Measurements from ENCODE around the gene RANBP17.
"Not testable (repeated sequence)": the region's sequence is repeated elsewhere in the genome, so short reads cannot be mapped to it uniquely, and the experiment has no call there.

RANBP17 gene

DNA sequence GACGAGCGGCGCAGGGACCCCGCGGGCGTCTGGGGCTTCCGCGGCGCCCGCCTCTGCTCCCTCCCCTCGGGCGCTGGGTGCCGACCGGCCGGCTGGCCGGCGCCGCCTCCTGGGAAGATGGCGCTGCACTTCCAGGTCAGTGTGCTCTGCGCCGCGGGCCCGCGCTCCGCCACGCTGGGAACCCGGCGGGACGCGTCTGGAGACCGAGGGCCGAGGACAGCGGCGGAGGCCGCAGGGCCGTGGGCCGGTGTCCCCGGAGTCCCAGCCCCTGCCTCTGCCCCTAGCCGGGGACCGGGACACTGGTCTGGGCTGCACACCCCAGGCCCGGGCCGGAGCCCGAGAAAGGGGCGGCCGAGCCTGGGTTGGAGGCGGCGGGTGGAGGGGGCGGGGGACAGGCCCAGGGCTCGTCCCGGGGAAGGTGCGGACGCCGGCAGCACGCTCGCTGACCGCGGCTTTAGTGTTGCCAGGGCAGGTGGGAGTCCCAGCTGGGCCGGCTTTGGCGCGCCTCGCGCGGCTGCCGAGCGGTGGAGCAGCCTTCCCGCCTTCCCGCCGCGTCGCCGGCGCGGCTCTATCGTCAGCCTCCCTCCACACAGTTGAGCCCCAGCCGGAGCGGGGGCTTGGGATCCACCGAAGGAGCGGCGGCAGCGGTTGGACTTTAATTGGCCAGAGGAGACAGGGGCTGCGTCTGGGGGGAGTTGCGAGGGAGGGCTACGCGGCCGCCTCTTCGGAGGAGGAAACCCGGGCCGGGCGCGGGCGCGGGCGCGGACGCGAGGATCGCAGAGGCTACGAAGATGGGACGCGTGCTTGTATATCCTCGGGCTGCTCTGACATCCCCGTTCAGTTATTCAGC is at the start of gene RANBP17:
Gene RANBP17 (plus strand): TSS at position 102 of the 850 bp plus-strand sequence.
- no peak within 1 kb of the TSS for H3K27ac Mint-ChIP-seq
- H3K36me3 Mint-ChIP-seq, result no peaks in the 10 kb centered on the region

DNA sequence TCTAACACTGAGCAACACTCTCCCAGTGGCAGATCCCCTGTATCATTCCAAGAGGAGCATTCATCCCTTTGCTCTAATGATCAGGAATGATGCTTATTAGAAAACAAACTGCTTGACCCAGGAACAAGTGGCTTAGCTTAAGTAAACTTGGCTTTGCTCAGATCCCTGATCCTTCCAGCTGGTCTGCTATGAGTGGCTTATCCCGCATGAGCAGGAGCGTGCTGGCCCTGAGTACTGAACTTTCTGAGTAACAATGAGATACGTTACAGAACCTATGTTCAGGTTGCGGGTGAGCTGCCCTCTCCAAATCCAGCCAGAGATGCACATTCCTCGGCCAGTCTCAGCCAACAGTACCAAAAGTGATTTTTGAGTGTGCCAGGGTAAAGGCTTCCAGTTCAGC is 48.6 kb upstream of the RANBP17 start:
- no peak for DNase-seq (ENCODE audit: low spot score in 2 of 2)
- Mint-ChIP-seq H3K4me1 (no peaks in the 10 kb centered on the region), H3K9me3 (no peaks in the 10 kb centered on the region)

More for the DNA sequence above, at the start of gene RANBP17:
- Mint-ChIP-seq H3K4me3 (no peak within 1 kb of the TSS), H3K9me3 (peaks cover 14% of the 10 kb centered on the region), H3K4me1 (peaks cover 5% of the 10 kb centered on the region)
- DNase-seq (ENCODE audit: low spot score in 2 of 2) (no peak), ATAC-seq (peak; percentile 11)

DNA sequence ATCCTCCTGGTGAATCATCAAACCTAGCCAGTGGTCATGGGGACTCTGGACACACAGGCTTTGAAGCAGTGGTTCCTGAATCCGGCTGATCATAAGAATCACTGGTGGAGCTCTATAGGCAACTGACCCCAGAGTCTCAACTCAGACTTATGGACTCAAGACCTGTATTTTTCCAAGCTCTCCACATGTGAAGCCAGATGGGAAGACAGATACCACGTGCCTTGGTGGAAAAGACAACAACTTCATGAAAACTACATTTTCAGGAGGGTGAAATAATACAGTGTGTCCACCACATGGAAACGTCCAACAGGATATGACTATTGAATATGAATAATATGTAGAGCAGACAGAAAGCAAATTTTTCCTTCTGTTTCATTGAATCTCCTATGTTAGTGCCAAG is 44.6 kb upstream of the RANBP17 start:
- ATAC-seq (no peak), DNase-seq (ENCODE audit: low spot score in 2 of 2) (no peak)
- Mint-ChIP-seq H3K36me3 (no peaks in the 10 kb centered on the region), H3K4me1 (no peaks in the 10 kb centered on the region), H3K27ac (no peak overlapping the region), H3K4me3 (no peak overlapping the region), H3K9me3 (no peaks in the 10 kb centered on the region)

More for the DNA sequence above, 48.6 kb upstream of the RANBP17 start:
- no peak overlapping the region for H3K4me3 Mint-ChIP-seq
- no peaks in the 10 kb centered on the region for H3K36me3 Mint-ChIP-seq
- H3K27ac Mint-ChIP-seq, result no peak overlapping the region
- no peak for ATAC-seq

DNA sequence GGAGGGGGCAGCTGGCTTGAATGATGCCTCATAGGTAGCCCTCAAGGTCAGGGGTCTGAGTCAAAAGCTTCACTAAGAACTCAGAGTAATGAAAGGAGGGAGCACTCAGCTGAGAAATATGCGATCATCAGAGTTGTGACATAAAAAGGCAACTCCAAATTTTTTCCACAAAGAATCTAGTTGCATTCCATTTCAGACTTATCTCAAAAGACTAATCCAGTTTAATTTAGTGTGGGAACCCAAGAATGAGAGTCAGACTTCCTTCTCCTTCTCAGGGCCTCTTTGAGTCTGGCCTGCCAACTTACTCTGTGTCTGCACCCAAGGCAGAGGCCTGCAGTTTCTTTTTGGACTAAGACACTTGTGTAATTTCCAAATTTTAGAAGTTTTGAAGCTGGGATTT is 43.6 kb upstream of the RANBP17 start:
- no peaks in the 10 kb centered on the region for H3K9me3 Mint-ChIP-seq
- H3K4me1 Mint-ChIP-seq, result no peaks in the 10 kb centered on the region

DNA sequence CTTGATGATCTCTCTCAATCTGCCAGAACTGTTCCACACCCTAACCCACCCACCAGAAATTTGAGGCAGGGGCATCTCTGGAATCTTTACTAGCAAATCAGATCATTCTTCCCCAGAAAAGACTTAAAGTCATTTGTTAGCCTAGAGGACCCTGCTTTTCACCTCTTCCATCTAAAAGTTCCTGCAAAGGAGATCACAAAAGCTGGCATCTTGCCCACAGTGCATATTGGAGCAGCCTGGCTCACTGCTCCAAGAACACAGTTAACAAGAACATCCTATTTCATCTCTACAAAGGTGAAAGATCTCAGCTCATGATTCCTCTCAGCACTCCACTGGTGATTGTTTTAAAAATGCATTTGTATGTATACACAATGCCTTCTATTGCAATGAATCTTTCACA is 42.0 kb upstream of the RANBP17 start:
- Mint-ChIP-seq H3K9me3 (no peaks in the 10 kb centered on the region), H3K36me3 (no peaks in the 10 kb centered on the region), H3K4me3 (no peak overlapping the region), H3K4me1 (no peaks in the 10 kb centered on the region), H3K27ac (no peak overlapping the region)
- ATAC-seq (no peak), DNase-seq (ENCODE audit: low spot score in 2 of 2) (no peak)

More for the DNA sequence above, 43.6 kb upstream of the RANBP17 start:
- Mint-ChIP-seq H3K36me3 (no peaks in the 10 kb centered on the region), H3K4me3 (no peak overlapping the region), H3K27ac (no peak overlapping the region)
- no peak for ATAC-seq
- DNase-seq (ENCODE audit: low spot score in 2 of 2), result no peak

DNA sequence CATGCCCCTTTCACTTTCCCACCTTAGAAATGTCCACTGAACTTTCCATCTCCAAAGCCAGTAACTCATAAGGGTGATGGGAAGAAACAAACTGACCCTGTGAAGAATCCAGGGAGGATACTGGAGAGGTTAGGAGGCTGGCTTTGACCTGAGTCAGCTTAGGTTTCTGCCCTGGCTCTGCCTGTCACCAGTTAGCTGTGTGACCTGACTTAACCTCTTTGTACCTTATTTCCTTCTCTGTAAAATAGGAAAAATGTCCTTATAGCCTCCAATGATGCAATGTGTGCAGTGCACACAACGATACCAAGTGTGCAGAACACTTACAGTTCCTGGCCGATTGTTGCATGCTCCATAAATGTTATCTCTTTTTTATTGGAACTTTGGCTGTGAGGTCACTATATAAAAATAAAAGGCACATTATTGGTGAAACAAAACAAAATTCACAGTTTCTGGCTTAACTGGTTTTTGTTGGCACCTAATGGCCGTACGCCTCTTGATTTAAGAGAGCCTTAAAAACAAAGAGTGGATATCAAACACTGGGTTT is 40.5 kb upstream of the RANBP17 start:
- DNase-seq (ENCODE audit: low spot score in 2 of 2) (no peak), ATAC-seq (no peak)
- H3K9me3 Mint-ChIP-seq, result no peaks in the 10 kb centered on the region
- no peak overlapping the region for H3K27ac Mint-ChIP-seq
- H3K4me1 Mint-ChIP-seq, result no peaks in the 10 kb centered on the region
- H3K36me3 Mint-ChIP-seq, result no peaks in the 10 kb centered on the region
- no peak overlapping the region for H3K4me3 Mint-ChIP-seq

DNA sequence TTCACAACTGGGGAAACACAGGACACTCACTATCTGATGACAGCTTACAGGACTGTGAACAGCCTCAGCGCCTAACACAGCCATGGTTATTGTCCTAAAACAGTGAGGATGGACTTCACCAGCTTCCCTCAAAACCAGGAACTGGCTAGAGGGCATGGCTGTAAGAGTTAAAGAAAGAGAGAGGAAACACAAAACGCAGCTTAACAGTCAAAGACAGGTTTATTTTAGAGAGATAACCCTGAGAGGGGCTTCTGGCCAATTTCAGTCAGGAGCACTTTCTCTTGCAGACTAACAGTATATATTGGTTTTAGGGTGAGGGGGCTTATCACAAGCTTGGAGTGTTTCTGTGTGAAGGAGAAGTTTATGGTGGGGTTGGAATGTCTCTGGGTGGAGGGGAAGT is 35.7 kb upstream of the RANBP17 start:
- no peak overlapping the region for H3K4me3 Mint-ChIP-seq
- H3K9me3 Mint-ChIP-seq, result no peaks in the 10 kb centered on the region
- DNase-seq (ENCODE audit: low spot score in 2 of 2), result no peak
- no peak for ATAC-seq
- H3K27ac Mint-ChIP-seq, result no peak overlapping the region
- no peaks in the 10 kb centered on the region for H3K36me3 Mint-ChIP-seq
- H3K4me1 Mint-ChIP-seq, result no peaks in the 10 kb centered on the region

DNA sequence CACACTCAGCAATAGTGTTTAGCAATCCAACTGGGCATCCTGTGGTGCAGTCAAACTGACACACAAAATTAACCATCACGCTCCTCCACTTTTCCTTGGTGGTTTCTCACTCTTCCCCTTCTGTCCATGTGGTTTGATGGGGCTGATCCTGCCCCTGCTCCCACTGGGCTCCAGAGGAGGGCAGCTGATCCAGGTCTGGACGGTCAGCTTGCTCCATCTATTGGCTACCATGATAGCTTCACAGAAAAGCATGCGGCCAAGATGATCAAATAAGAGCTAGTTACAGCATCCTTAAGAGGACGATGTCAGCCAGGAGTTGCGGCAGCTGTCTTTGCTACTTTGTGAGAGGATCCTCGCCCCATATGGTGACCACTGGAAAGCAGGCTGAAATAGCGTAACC is 29.6 kb upstream of the RANBP17 start:
- no peak for ATAC-seq

DNA sequence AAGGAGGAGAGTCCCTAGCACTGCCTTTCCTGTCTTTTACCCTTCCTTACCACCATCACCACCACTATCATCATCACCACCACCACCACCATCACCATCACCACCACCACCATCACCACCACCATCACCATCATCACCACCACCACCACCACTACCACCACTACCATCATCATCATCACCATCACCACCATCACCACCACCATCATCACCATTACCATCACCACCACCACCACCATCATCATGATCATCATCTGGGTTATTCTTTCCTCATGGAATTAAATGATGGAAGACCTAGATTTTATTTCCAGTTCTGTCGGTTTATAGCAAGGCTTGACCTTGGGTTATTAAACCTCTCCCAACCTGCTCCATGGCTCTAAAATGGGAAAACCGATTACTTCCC is 27.8 kb upstream of the RANBP17 start:
- Mint-ChIP-seq H3K36me3 (peaks cover 14% of the 10 kb centered on the region), H3K27ac (peak overlapping the region; percentile 41)
- ATAC-seq; H3K9me3 Mint-ChIP-seq; H3K4me1 Mint-ChIP-seq; H3K4me3 Mint-ChIP-seq; DNase-seq (ENCODE audit: low spot score in 2 of 2): not testable (repeated sequence)

More for the DNA sequence above, 29.6 kb upstream of the RANBP17 start:
- Mint-ChIP-seq H3K27ac (no peak overlapping the region), H3K4me3 (no peak overlapping the region), H3K9me3 (peaks cover 8% of the 10 kb centered on the region), H3K36me3 (peaks cover 14% of the 10 kb centered on the region), H3K4me1 (no peaks in the 10 kb centered on the region)
- DNase-seq (ENCODE audit: low spot score in 2 of 2), result no peak

DNA sequence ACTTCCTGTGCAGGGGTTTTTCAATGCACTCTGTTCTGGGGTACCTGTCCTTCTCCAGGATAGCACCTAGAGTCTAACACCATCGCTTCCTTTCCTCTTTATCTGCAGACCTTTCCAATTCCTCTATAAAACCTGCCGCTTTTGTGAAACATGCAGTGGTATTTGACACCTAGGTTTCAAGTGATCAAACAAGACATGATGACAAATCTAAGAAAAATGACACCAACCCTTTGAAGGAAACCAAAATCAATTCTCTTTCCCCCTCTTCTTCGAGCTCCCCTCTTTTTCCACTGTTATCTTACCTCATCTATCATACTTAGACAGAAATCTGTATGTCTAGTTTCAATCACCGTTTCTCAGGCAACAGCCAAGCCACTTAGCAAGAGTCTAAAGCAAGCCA is 25.6 kb upstream of the RANBP17 start:
- ATAC-seq, result no peak
- Mint-ChIP-seq H3K36me3 (peaks cover 14% of the 10 kb centered on the region), H3K4me1 (no peaks in the 10 kb centered on the region), H3K27ac (no peak overlapping the region), H3K4me3 (no peak overlapping the region), H3K9me3 (peaks cover 8% of the 10 kb centered on the region)
- DNase-seq (ENCODE audit: low spot score in 2 of 2), result no peak

DNA sequence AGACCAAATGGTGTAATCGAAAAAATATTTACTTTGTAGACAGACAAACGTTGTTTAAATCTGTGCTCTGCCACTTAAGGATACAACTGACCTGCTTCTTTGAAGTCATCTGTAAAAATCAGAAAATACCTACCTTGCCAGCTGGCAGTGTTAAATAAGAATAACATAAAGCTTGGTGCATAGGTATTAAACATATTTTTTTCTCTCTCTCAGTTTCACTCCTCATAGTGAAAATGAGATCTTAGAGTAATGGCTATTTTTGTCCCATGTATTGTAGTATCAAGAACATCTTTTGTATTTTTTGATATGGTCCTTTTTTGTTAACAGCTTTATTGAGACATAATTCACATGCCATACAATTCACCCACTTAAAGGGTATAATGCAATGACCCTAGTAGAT is 17.9 kb upstream of the RANBP17 start:
- Mint-ChIP-seq H3K27ac (no peak overlapping the region), H3K4me1 (no peaks in the 10 kb centered on the region), H3K36me3 (no peaks in the 10 kb centered on the region), H3K9me3 (no peaks in the 10 kb centered on the region), H3K4me3 (no peak overlapping the region)
- ATAC-seq (no peak), DNase-seq (ENCODE audit: low spot score in 2 of 2) (no peak)

DNA sequence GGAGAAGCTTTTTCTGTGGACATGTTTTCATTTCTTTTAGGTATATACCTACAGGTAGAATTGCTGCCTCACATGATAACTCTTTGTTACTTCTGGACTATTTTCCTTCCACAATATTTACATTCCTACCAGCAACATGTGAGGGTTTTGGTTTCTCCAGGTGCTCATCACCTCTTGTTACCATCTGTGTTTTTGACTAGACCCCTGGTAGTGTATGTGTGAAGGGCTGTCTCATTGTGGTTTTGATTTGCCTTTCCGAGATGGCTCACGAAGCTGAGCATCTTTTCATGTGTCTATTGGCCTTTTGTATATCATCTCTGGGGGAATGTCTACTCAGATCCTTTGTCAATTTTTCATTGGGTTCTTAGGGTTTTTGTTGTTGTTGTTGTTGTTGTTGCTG is 17.2 kb upstream of the RANBP17 start:
- DNase-seq (ENCODE audit: low spot score in 2 of 2), result no peak
- Mint-ChIP-seq H3K4me1 (no peaks in the 10 kb centered on the region), H3K27ac (no peak overlapping the region), H3K36me3 (no peaks in the 10 kb centered on the region), H3K9me3 (no peaks in the 10 kb centered on the region), H3K4me3 (no peak overlapping the region)
- no peak for ATAC-seq

DNA sequence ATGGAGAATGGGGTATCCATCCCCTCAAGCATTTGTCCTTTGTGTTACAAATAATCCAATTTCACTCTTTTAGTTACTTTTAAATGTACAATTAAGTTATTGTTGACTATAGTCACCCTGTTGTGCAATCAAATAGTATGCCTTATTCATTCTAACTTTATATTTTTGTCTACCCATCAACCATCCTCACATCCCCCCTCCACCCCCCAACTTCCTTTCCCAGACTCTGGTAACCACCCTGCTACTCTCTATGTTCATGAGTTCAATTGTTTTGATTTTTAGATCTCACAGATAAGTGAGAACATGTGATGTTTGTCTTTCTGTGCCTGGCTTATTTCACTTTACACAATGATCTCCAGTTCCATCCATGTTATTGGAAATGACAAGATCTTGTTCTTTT is 15.4 kb upstream of the RANBP17 start:
- H3K27ac Mint-ChIP-seq, result no peak overlapping the region
- H3K36me3 Mint-ChIP-seq, result no peaks in the 10 kb centered on the region
- no peak for ATAC-seq

DNA sequence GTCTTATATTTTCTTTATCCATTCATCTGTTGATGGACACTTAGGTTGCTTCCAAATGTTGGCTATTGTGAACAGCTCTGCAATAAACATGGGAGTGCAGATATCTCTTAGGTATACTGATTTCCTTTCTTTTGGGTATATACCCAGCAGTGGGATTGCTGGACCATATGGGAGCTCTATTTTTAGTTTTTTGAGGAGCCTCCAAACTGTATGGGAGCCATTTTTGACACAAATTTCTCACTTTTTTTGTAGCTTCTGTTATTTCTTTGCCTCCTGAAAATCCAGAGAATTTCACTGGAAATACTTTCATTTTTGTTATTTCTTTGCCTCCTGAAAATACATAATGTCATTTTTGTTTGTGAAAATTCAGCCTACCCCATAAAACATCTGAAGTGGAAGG is 15.0 kb upstream of the RANBP17 start:
- DNase-seq (ENCODE audit: low spot score in 2 of 2), result no peak
- Mint-ChIP-seq H3K9me3 (no peaks in the 10 kb centered on the region), H3K36me3 (no peaks in the 10 kb centered on the region), H3K4me1 (no peaks in the 10 kb centered on the region), H3K4me3 (no peak overlapping the region), H3K27ac (no peak overlapping the region)
- ATAC-seq, result no peak

More for the DNA sequence above, 15.4 kb upstream of the RANBP17 start:
- Mint-ChIP-seq H3K9me3 (no peaks in the 10 kb centered on the region), H3K4me3 (no peak overlapping the region), H3K4me1 (no peaks in the 10 kb centered on the region)
- DNase-seq (ENCODE audit: low spot score in 2 of 2), result no peak

DNA sequence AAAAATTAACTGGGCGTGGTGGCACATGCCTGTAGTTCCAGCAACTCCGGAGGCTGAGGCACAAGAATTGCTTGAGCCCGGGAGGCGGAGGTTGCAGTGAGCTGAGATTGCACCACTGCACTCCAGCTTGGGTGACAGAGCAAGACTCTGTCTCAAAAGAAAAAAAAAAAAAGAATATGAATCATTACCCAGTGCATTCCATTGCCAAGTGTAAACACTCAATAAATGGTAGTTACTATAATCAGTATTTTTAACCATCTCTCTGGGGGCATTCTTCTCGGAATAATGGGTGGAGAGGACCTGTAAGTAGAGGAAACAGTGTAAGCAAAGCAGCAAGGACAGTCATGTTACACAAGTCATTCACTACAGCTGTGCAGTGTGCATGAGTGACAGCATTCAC is 13.8 kb upstream of the RANBP17 start:
- no peaks in the 10 kb centered on the region for H3K36me3 Mint-ChIP-seq
- H3K4me3 Mint-ChIP-seq, result no peak overlapping the region
- DNase-seq (ENCODE audit: low spot score in 2 of 2) (no peak), ATAC-seq (no peak)
- no peaks in the 10 kb centered on the region for H3K4me1 Mint-ChIP-seq
- no peaks in the 10 kb centered on the region for H3K9me3 Mint-ChIP-seq
- no peak overlapping the region for H3K27ac Mint-ChIP-seq

DNA sequence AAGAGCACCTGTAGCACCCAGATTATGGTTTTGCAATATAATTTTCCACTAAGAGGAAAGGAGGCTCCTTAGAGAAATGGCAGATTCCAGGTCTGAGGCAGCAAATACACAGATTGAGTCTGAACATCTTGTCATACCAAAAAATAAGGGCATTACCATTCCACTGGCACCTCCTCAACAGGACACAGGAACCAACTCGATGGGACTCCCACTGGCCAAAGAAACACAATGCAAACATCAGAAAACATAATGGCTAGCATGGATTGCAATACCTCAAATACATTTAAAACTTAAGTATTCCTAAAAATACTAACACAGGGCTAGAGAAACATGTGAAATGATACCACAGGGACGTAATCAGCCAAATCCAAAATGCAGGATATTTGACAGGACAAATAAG is 12.4 kb upstream of the RANBP17 start:
- DNase-seq (ENCODE audit: low spot score in 2 of 2) (no peak), ATAC-seq (no peak)
- H3K36me3 Mint-ChIP-seq, result no peaks in the 10 kb centered on the region
- no peak overlapping the region for H3K27ac Mint-ChIP-seq
- no peaks in the 10 kb centered on the region for H3K9me3 Mint-ChIP-seq
- H3K4me3 Mint-ChIP-seq, result no peak overlapping the region
- no peaks in the 10 kb centered on the region for H3K4me1 Mint-ChIP-seq
